A549 (cell line): ENCODE measurements around the gene TENT4A. TPM values are rescaled to one million over a fixed set of nuclear protein-coding genes. Genes with fewer than 3 reads are reported as not detected.

Experiments used
- ATAC-seq, 2 experiments: fragments of 200-7000 bp in 1 of 2; fragments of >200 bp in 1 of 2; cut with Nextera tagmentation in 1 of 2; cut with Tn5 transposase in 1 of 2; 3 replicates each; pipeline versions ENCODE4 v1.8.0 to v1.9.1; 2018 to 2020; ENCODE audit warnings: mild to moderate bottlenecking in 1 of 2, moderate library complexity in 1 of 2
- CTCF ChIA-PET: fragments of 300-600 bp; sonication (Branson Sonifier 250); formaldehyde crosslinking; extraction: SDS; loops from one replicate; lab custom pipeline; 2021; ENCODE audit warnings: antibody characterized with exemption, inconsistent platforms; lab: Yijun Ruan, JAX
- POLR2A ChIA-PET: fragments of 350-600 bp; formaldehyde crosslinking; extraction: SDS; loops from one replicate; lab custom pipeline; 2021; ENCODE audit warnings: antibody characterized with exemption, inconsistent platforms; lab: Yijun Ruan, JAX
- DNase-seq, 2 experiments: peaks; one replicate each; pipeline versions ENCODE4 v3.0.0 to v3.0.0-alpha.2; 2011 to 2016; ENCODE audit warnings: low read depth in 1 of 2, low spot score in 1 of 2
- FAIRE-seq: peaks from 2 replicates; lab custom pipeline; 2011; peaks lifted over from hg19 to GRCh38; lab: Jason Lieb, UNC
- H3K27ac ChIP-seq, 2 experiments: fragments of >200 bp; sonication (Bioruptor Twin); formaldehyde crosslinking; 3 replicates each; pipeline ENCODE4 v1.5.1; 2016 to 2017
- H3K4me1 ChIP-seq: fragments of >200 bp; sonication (Bioruptor Twin); formaldehyde crosslinking; 3 replicates; pipeline ENCODE4 v1.6.1; 2016
- H3K4me2 ChIP-seq: fragments of >200 bp; sonication (Bioruptor Twin); formaldehyde crosslinking; 3 replicates; pipeline ENCODE4 v1.6.1; 2016
- H3K4me3 ChIP-seq: fragments of >200 bp; sonication (Bioruptor Twin); formaldehyde crosslinking; 3 replicates; pipeline ENCODE4 v1.5.1; 2016
- H3K9me3 ChIP-seq: fragments of >200 bp; sonication (Bioruptor Twin); formaldehyde crosslinking; 3 replicates; pipeline ENCODE4 v1.6.1; 2016
- BHLHE40 ChIP-seq: IDR thresholded peaks from 2 replicates; pipeline ENCODE4 v1.6.1; 2012; ENCODE audit warnings: low read depth, low read length, inconsistent platforms
- CBX2 ChIP-seq: fragments of 200-600 bp; sonication (generic); IDR thresholded peaks from 2 replicates; pipeline ENCODE4 v1.6.1; 2016; ENCODE audit warnings: low read depth, mild to moderate bottlenecking, borderline replicate concordance
- CBX8 ChIP-seq: fragments of 200-600 bp; sonication (generic); IDR thresholded peaks from 2 replicates; pipeline ENCODE4 v1.6.1; 2016
- EP300 ChIP-seq, 2 experiments: fragments of >200 bp; sonication (Bioruptor Twin); formaldehyde crosslinking; IDR thresholded peaks; 2 replicates in 1 of 2; 3 replicates in 1 of 2; pipeline ENCODE4 v1.6.1; 2016 to 2017
- ESRRA ChIP-seq: fragments of 150-350 bp; IDR thresholded peaks from 2 replicates; pipeline ENCODE4 v1.6.1; 2014; ENCODE audit warnings: mild to moderate bottlenecking, low read length, borderline replicate concordance
- HDAC2 ChIP-seq: fragments of 200-600 bp; sonication (generic); IDR thresholded peaks from 2 replicates; pipeline ENCODE4 v1.6.1; 2016
- HEYL ChIP-seq: fragments of 250-450 bp; sonication (Bioruptor Pico); IDR thresholded peaks from 2 replicates; pipeline ENCODE4 v1.8.0; 2021; ENCODE audit warnings: mild to moderate bottlenecking, moderate library complexity
- HOXB13 ChIP-seq: fragments of 250-450 bp; sonication (Bioruptor Pico); IDR thresholded peaks from 2 replicates; pipeline ENCODE4 v1.5.0; 2020; ENCODE audit warnings: low read depth, mild to moderate bottlenecking, moderate library complexity
- JUN ChIP-seq, 2 experiments: fragments of >200 bp; sonication (Bioruptor Twin); formaldehyde crosslinking; IDR thresholded peaks; 2 replicates in 1 of 2; 3 replicates in 1 of 2; pipeline ENCODE4 v1.6.1; 2016 to 2017
- JUNB ChIP-seq: fragments of >200 bp; sonication (Bioruptor Twin); formaldehyde crosslinking; IDR thresholded peaks from 2 replicates; pipeline ENCODE4 v1.6.1; 2016
- KDM1A ChIP-seq: fragments of 200-600 bp; sonication (generic); IDR thresholded peaks from 2 replicates; pipeline ENCODE4 v1.6.1; 2016; ENCODE audit warnings: low read depth, mild to moderate bottlenecking
- NR3C1 ChIP-seq: fragments of >200 bp; sonication (Bioruptor Twin); formaldehyde crosslinking; IDR thresholded peaks from 3 replicates; pipeline ENCODE4 v1.6.1; 2017
- POLR2AphosphoS2 ChIP-seq: conservative IDR thresholded peaks from 2 replicates; pipeline ENCODE4 v1.6.1; 2012; ENCODE audit warnings: low read length, improper control_type of control experiment, inconsistent platforms
- RAD21 ChIP-seq, 2 experiments: fragments of >200 bp in 1 of 2; sonication (Bioruptor Twin) in 1 of 2; formaldehyde crosslinking in 1 of 2; IDR thresholded peaks in 1 of 2; conservative IDR thresholded peaks in 1 of 2; 2 replicates in 1 of 2; 3 replicates in 1 of 2; pipeline ENCODE4 v1.6.1; 2012 to 2018; ENCODE audit warnings: inconsistent platforms in 1 of 2
- RCOR1 ChIP-seq: fragments of 150-350 bp; IDR thresholded peaks from 2 replicates; pipeline ENCODE4 v1.6.1; 2014; ENCODE audit warnings: antibody characterized with exemption, low read length, low read depth
- RNF2 ChIP-seq: fragments of 200-600 bp; sonication (generic); IDR thresholded peaks from 2 replicates; pipeline ENCODE4 v1.6.1; 2016; ENCODE audit warnings: low read depth, mild to moderate bottlenecking, antibody characterized with exemption, moderate library complexity, borderline replicate concordance
- ZSCAN20 ChIP-seq: fragments of 250-450 bp; sonication (Bioruptor Pico); IDR thresholded peaks from 2 replicates; pipeline ENCODE4 v1.8.0; 2022; ENCODE audit warnings: mild to moderate bottlenecking, moderate library complexity
- WGBS: methylation state at CpG from one replicate; pipeline ENCODE4 v1.1.6; 2017; ENCODE audit errors: missing lambda C conversion rate; 5-methylcytosine and 5-hydroxymethylcytosine counted together
- polyA plus RNA-seq, 4 experiments: library from polyadenylated mRNA; depleted of rRNA in 3 of 4; stranded (reverse); fragments of >200 nt; fragmentation: RNase III in 1 of 4; extraction: RNeasy Plus Mini Kit Qiagen cat#74134 plus additional on column Dnase treatment in 1 of 4; gene quantifications; 2 replicates in 3 of 4; 3 replicates in 1 of 4; pipeline ENCODE4 v1.2.3, GENCODE V29; 2011 to 2017
- TF ChIP-seq, protein P1 (sequence below): IDR thresholded peaks from 2 replicates; pipeline ENCODE4 v1.6.1; 2012
- TF ChIP-seq, protein P2 (sequence below): fragments of 250-450 bp; sonication (Bioruptor Pico); IDR thresholded peaks from 2 replicates; pipeline ENCODE4 v1.5.0; 2021; ENCODE audit warnings: mild to moderate bottlenecking, moderate library complexity, borderline replicate concordance
- TF ChIP-seq, protein P3 (sequence below): fragments of >200 bp; sonication (Bioruptor Twin); formaldehyde crosslinking; IDR thresholded peaks from 3 replicates; pipeline ENCODE4 v1.6.1; 2016
- TF ChIP-seq, protein P4 (sequence below): fragments of >200 bp; sonication (Bioruptor Twin); formaldehyde crosslinking; IDR thresholded peaks from 3 replicates; pipeline ENCODE4 v1.5.1; 2016
- TF ChIP-seq, protein P5 (sequence below): IDR thresholded peaks from 2 replicates; pipeline ENCODE4 v1.6.1; 2012; ENCODE audit warnings: low read depth, borderline replicate concordance

The TENT4A gene
- polyA plus RNA-seq, 2 of the 4 experiments (the other 2 are of a cell fraction) = 7.2 to 15.2 TPM

DNA sequence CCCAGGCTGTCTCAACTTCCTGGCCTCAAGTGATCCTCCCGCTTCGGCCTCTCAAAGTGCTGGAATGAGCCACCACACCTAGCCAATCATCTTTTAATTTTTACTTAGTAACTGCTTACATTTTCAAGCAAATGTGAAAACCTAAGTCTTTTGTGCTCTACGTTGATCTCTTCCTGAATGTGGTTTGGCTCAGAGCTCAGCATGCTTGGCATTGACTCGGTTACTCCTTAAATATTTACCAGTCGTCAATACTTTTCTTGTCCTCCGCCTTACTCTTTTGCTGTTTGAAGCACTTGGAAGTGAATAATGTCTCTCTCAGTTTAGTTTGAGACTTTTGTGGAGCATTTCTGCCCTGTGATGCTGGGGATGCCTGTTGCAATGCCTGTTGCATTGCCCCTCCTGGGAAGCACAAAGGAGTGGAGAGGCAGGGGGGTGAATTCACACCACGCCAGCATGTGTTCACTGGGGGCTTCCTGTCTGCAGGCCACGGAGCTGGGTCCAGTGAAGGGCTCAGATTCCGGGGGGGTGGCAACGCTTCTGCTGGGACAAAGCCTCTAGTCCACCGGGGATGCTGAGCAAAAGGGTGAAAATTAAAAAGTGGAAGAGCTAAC lies 13.1 kb upstream of the TENT4A start:
- TF ChIP-seq BHLHE40 (no peak), EP300 (IDR thresholded peaks at IDR 0.05) (no peak), POLR2AphosphoS2 (no peak), ESRRA (no peak), RCOR1 (no peak), NR3C1 (no peak), CBX8 (no peak), RNF2 (no peak), RAD21 (conservative IDR thresholded peaks at IDR 0.05 in 1 of 2, IDR thresholded peaks at IDR 0.05 in 1 of 2) (no peak), HEYL (no peak), KDM1A (no peak), JUN (IDR thresholded peaks at IDR 0.05) (no peak), HOXB13 (CRISPR knock-in tag) (no peak), ZSCAN20 (CRISPR knock-in tag) (no peak), CBX2 (no peak), HDAC2 (no peak)
- TF ChIP-seq, protein P1, sequence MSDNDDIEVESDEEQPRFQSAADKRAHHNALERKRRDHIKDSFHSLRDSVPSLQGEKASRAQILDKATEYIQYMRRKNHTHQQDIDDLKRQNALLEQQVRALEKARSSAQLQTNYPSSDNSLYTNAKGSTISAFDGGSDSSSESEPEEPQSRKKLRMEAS = no peak
- TF ChIP-seq, protein P2, sequence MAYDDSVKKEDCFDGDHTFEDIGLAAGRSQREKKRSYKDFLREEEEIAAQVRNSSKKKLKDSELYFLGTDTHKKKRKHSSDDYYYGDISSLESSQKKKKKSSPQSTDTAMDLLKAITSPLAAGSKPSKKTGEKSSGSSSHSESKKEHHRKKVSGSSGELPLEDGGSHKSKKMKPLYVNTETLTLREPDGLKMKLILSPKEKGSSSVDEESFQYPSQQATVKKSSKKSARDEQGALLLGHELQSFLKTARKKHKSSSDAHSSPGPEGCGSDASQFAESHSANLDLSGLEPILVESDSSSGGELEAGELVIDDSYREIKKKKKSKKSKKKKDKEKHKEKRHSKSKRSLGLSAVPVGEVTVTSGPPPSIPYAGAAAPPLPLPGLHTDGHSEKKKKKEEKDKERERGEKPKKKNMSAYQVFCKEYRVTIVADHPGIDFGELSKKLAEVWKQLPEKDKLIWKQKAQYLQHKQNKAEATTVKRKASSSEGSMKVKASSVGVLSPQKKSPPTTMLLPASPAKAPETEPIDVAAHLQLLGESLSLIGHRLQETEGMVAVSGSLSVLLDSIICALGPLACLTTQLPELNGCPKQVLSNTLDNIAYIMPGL (CRISPR knock-in tag) = no peak
- TF ChIP-seq, protein P3, sequence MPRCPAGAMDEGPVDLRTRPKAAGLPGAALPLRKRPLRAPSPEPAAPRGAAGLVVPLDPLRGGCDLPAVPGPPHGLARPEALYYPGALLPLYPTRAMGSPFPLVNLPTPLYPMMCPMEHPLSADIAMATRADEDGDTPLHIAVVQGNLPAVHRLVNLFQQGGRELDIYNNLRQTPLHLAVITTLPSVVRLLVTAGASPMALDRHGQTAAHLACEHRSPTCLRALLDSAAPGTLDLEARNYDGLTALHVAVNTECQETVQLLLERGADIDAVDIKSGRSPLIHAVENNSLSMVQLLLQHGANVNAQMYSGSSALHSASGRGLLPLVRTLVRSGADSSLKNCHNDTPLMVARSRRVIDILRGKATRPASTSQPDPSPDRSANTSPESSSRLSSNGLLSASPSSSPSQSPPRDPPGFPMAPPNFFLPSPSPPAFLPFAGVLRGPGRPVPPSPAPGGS = no peak
- POLR2A ChIA-PET = interaction anchor here (1.5 kb wide), 1 partner anchor 12 kb away, joined by 6 read pairs; no protein-coding TSS in a partner anchor
- 57% methylated on average over 11 of the region's 11 CpGs for WGBS

DNA sequence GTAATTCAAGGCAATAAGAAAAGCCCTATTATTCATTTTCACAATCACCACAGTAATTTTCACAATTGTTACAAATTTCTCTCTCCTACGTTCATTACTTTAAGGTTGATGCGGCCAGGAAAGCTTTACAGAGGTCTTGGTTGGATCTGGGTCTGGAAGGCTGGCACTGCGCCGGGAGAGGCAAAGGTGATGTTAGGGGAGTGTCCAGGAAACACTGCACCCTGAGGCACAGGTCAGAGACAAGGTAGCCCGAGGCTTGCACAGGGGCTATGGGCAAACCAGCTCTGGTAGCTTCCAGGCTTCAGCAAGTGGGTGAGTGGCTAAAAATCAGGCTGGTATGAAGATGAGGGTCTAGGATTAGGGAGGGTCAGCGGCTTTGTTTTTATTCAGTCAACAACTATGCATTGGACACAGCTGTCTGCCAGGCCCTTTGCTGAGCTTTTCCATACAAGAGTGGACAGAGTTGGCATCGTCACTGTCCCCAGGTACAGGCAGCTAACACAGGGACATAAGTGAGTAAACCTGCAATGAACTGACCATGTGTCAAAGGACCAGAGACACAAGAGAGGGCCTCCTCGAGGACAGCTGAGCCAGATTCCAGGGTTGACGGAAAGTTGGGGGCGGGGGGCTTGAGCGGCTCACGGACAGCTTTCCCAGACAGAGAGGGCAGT lies 12.4 kb upstream of the TENT4A start:
- CTCF ChIA-PET = interaction anchor here (1.6 kb wide), 1 partner anchor 65 kb away, joined by 3 read pairs; no protein-coding TSS in a partner anchor
- Histone ChIP-seq H3K9me3 (no peaks in the 10 kb centered on the region), H3K4me2 (no peak overlapping the region), H3K4me1 (0 out of 3 replicates have a peak, but pooled peaks cover 3% of the 10 kb centered on the region), H3K4me3 (no peak overlapping the region), H3K27ac (no peak overlapping the region)
- FAIRE-seq (no peak), DNase-seq (no peak), ATAC-seq (0 out of 6 replicates have a peak, but pooled peaks of 1 of the 2 experiments have one; percentile 9)
- POLR2A ChIA-PET = interaction anchor here (1.5 kb wide), 1 partner anchor 11 kb away, joined by 6 read pairs; no protein-coding TSS in a partner anchor
- WGBS = 55% methylated on average over 12 of the region's 12 CpGs
- no peak for TF ChIP-seq HEYL
- TF ChIP-seq, protein P4, sequence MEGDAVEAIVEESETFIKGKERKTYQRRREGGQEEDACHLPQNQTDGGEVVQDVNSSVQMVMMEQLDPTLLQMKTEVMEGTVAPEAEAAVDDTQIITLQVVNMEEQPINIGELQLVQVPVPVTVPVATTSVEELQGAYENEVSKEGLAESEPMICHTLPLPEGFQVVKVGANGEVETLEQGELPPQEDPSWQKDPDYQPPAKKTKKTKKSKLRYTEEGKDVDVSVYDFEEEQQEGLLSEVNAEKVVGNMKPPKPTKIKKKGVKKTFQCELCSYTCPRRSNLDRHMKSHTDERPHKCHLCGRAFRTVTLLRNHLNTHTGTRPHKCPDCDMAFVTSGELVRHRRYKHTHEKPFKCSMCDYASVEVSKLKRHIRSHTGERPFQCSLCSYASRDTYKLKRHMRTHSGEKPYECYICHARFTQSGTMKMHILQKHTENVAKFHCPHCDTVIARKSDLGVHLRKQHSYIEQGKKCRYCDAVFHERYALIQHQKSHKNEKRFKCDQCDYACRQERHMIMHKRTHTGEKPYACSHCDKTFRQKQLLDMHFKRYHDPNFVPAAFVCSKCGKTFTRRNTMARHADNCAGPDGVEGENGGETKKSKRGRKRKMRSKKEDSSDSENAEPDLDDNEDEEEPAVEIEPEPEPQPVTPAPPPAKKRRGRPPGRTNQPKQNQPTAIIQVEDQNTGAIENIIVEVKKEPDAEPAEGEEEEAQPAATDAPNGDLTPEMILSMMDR = no peak
- no peak for TF ChIP-seq RAD21 (conservative IDR thresholded peaks at IDR 0.05 in 1 of 2, IDR thresholded peaks at IDR 0.05 in 1 of 2)
- TF ChIP-seq, protein P5, sequence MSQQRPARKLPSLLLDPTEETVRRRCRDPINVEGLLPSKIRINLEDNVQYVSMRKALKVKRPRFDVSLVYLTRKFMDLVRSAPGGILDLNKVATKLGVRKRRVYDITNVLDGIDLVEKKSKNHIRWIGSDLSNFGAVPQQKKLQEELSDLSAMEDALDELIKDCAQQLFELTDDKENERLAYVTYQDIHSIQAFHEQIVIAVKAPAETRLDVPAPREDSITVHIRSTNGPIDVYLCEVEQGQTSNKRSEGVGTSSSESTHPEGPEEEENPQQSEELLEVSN = no peak
- TF ChIP-seq JUNB = no peak
- TF ChIP-seq BHLHE40 = no peak

More for the DNA sequence above, 13.1 kb upstream of the TENT4A start:
- peaks cover 3% of the 10 kb centered on the region; the same call in 1 of the 3 replicates for H3K9me3 ChIP-seq
- no peak overlapping the region for H3K4me3 ChIP-seq
- H3K4me2 ChIP-seq = no peak overlapping the region
- DNase-seq = no peak
- no peak for FAIRE-seq
- no peak overlapping the region for H3K27ac ChIP-seq
- 0 out of 3 replicates have a peak, but pooled peaks cover 3% of the 10 kb centered on the region for H3K4me1 ChIP-seq
- CTCF ChIA-PET = interaction anchor here (1.6 kb wide), 1 partner anchor 66 kb away, joined by 3 read pairs; no protein-coding TSS in a partner anchor
- no peak for ATAC-seq
